CD14-positive monocyte (primary cell): ENCODE measurements around the gene GUCA1C. TPM values are rescaled to one million over a fixed set of nuclear protein-coding genes. Genes with fewer than 3 reads are reported as not detected.

Experiments
- DNase-seq, 3 donors: peaks; one replicate each; pipeline ENCODE4 v3.0.0-alpha.2; 2011 to 2022
- H2AFZ ChIP-seq: 2 replicates; pipeline ENCODE4 v1.6.0; 2012; ENCODE audit warnings: mild to moderate bottlenecking, low read depth, low read length, inconsistent platforms; ENCODE audit not compliant: insufficient read depth, poor library complexity, severe bottlenecking
- H3K27ac ChIP-seq, 2 donors: 1 replicate in 1 of 2; 2 replicates in 1 of 2; pipeline ENCODE4 v1.5.1; 2012 to 2013; ENCODE audit warnings: low read length in 2 of 2, control low read depth in 1 of 2, inconsistent platforms in 1 of 2, low read depth in 1 of 2, mild to moderate bottlenecking in 1 of 2
- H3K27me3 ChIP-seq, 2 donors: one replicate each; pipeline versions ENCODE4 v1.6.0 to v1.6.1; 2011 to 2013; ENCODE audit warnings: low read length in 2 of 2; ENCODE audit not compliant: control insufficient read depth in 2 of 2, insufficient read depth in 2 of 2
- H3K36me3 ChIP-seq, 2 donors: replicated peaks in 1 of 2; 1 replicate in 1 of 2; 2 replicates in 1 of 2; pipeline versions ENCODE4 v1.5.1 to v1.6.1; 2012 to 2013; ENCODE audit warnings: low read length in 2 of 2, control low read depth in 1 of 2, inconsistent platforms in 1 of 2, mild to moderate bottlenecking in 1 of 2; ENCODE audit not compliant: insufficient read depth in 2 of 2, control insufficient read depth in 1 of 2
- H3K4me1 ChIP-seq, 2 donors: 1 replicate in 1 of 2; 2 replicates in 1 of 2; pipeline versions ENCODE4 v1.5.1 to v1.6.1; 2012 to 2013; ENCODE audit warnings: low read length in 2 of 2, control low read depth in 1 of 2, inconsistent platforms in 1 of 2, mild to moderate bottlenecking in 1 of 2, moderate library complexity in 1 of 2; ENCODE audit not compliant: insufficient read depth in 2 of 2, control insufficient read depth in 1 of 2
- H3K4me2 ChIP-seq: replicated peaks from 2 replicates; pipeline ENCODE3; 2012; ENCODE audit warnings: low read length, moderate library complexity, mild to moderate bottlenecking; ENCODE audit not compliant: poor library complexity, severe bottlenecking; ENCODE audit errors: extremely low read depth
- H3K4me3 ChIP-seq, 3 experiments: fragments of 200-600 bp in 1 of 3; sonication (generic) in 1 of 3; replicated peaks in 1 of 3; 1 replicate in 2 of 3; 2 replicates in 1 of 3; pipeline ENCODE4 v1.5.1; 2011 to 2013; ENCODE audit warnings: low read length in 3 of 3, mild to moderate bottlenecking in 3 of 3, control low read depth in 2 of 3, low read depth in 2 of 3, inconsistent platforms in 1 of 3, moderate library complexity in 1 of 3
- H3K79me2 ChIP-seq: 2 replicates; pipeline ENCODE4 v1.6.0; 2012; ENCODE audit warnings: mild to moderate bottlenecking, control low read depth, inconsistent platforms, low read length, moderate library complexity; ENCODE audit not compliant: insufficient read depth
- H3K9ac ChIP-seq: 2 replicates; pipeline ENCODE4 v1.6.0; 2017; ENCODE audit warnings: low read length, mild to moderate bottlenecking; ENCODE audit not compliant: insufficient read depth, poor library complexity, severe bottlenecking
- H3K9me3 ChIP-seq, 2 donors: replicated peaks in 1 of 2; 1 replicate in 1 of 2; 2 replicates in 1 of 2; pipeline versions ENCODE4 v1.5.1 to v1.6.1; 2012 to 2013; ENCODE audit warnings: low read length in 2 of 2, control low read depth in 1 of 2; ENCODE audit not compliant: control insufficient read depth in 1 of 2, insufficient read depth in 1 of 2
- H4K20me1 ChIP-seq: 2 replicates; pipeline ENCODE4 v1.6.0; 2012; ENCODE audit warnings: mild to moderate bottlenecking, low read length, control low read depth, moderate library complexity; ENCODE audit not compliant: insufficient read depth
- H3K27ac Mint-ChIP-seq, 7 donors: one replicate each; pipeline ENCODE4 v1.8.0; 2020; ENCODE audit warnings: mild to moderate bottlenecking in 7 of 7, mixed read lengths in 7 of 7, moderate library complexity in 6 of 7, inconsistent platforms in 2 of 7
- H3K27me3 Mint-ChIP-seq, 3 donors: one replicate each; pipeline ENCODE4 v1.8.0; 2021 to 2022; ENCODE audit warnings: low read depth in 3 of 3, mild to moderate bottlenecking in 3 of 3, mixed read lengths in 3 of 3, moderate library complexity in 3 of 3, inconsistent platforms in 1 of 3
- H3K36me3 Mint-ChIP-seq, 2 donors: one replicate each; pipeline ENCODE4 v1.8.0; 2020; ENCODE audit warnings: mixed read lengths in 2 of 2, inconsistent platforms in 1 of 2, mild to moderate bottlenecking in 1 of 2
- H3K4me1 Mint-ChIP-seq: one replicate; pipeline ENCODE4 v1.8.0; 2020; ENCODE audit warnings: mild to moderate bottlenecking, mixed read lengths
- H3K4me3 Mint-ChIP-seq, 2 donors: one replicate each; pipeline ENCODE4 v1.8.0; 2020; ENCODE audit warnings: mild to moderate bottlenecking in 2 of 2, mixed read lengths in 2 of 2, moderate library complexity in 1 of 2
- H3K9me3 Mint-ChIP-seq, 7 donors: one replicate each; pipeline ENCODE4 v1.8.0; 2020 to 2022; ENCODE audit warnings: mixed read lengths in 7 of 7, mild to moderate bottlenecking in 6 of 7, moderate library complexity in 6 of 7, inconsistent platforms in 2 of 7
- CTCF ChIP-seq: fragments of 200-600 bp; IDR thresholded peaks from one replicate; pipeline ENCODE4 v1.8.0; 2022; ENCODE audit warnings: antibody characterized with exemption, mild to moderate bottlenecking
- WGBS: methylation state at CpG from one replicate; pipeline ENCODE4 v1.1.5; 2013; ENCODE audit warnings: missing lambda C conversion rate; ENCODE audit not compliant: insufficient coverage; 5-methylcytosine and 5-hydroxymethylcytosine counted together
- intact Hi-C, 2 donors: fragments of 100-400 bp; cut with micrococcal nuclease; formaldehyde crosslinking; loops; one replicate each; pipeline versions ENCODE4 v1.15.0 to v1.15.1; 2023
- polyA plus RNA-seq, 3 donors: library from polyadenylated mRNA; depleted of rRNA in 1 of 3; unstranded in 2 of 3; stranded (reverse) in 1 of 3; fragments of 300-500 nt in 2 of 3; fragments of >200 nt in 1 of 3; fragmentation: Illumina TruSeq in 2 of 3; gene quantifications; 1 replicate in 2 of 3; 2 replicates in 1 of 3; pipeline ENCODE4 v1.2.3, GENCODE V29; 2012 to 2021

The GUCA1C gene
- polyA plus RNA-seq, 3 donors = not detected

- no peak for DNase-seq
- Histone ChIP-seq H3K4me2 (no peak overlapping the region), H4K20me1 (no peaks in the 10 kb centered on the region), H3K9ac (no peak overlapping the region), H3K9me3 (no peaks in the 10 kb centered on the region), H3K27ac (no peak overlapping the region), H2AFZ (no peak overlapping the region), H3K4me3 (no peak overlapping the region), H3K36me3 (no peaks in the 10 kb centered on the region), H3K27me3 (no peaks in the 10 kb centered on the region), H3K4me1 (no peaks in the 10 kb centered on the region), H3K79me2 (no peaks in the 10 kb centered on the region)
- peaks cover 0 to 3% (median 0%) of the 10 kb centered on the region in 3 donors for H3K27me3 Mint-ChIP-seq
- H3K36me3 Mint-ChIP-seq = no peaks in the 10 kb centered on the region
- H3K27ac Mint-ChIP-seq = no peak overlapping the region
- H3K4me1 Mint-ChIP-seq = peaks cover 2% of the 10 kb centered on the region
- no CpG with 5 or more reads among the region's 5 CpGs for WGBS
- peaks cover 0 to 2% (median 0%) of the 10 kb centered on the region in 7 donors for H3K9me3 Mint-ChIP-seq
- intact Hi-C loops = no loop called here
- no peak for TF ChIP-seq CTCF
- H3K4me3 Mint-ChIP-seq = no peak overlapping the region
Observed at GRCh38 chr3:108894981-108895380, 58.7 kb downstream of the GUCA1C start.

- no peak overlapping the region for H3K27ac ChIP-seq
- no peak overlapping the region for H3K4me3 Mint-ChIP-seq
- intact Hi-C loops = no loop called here
- no peaks in the 10 kb centered on the region for H3K9me3 ChIP-seq
- no peaks in the 10 kb centered on the region for H3K4me1 Mint-ChIP-seq
- WGBS = 85% methylated on average over 2 of the region's 3 CpGs
- H3K4me3 ChIP-seq = no peak overlapping the region
- H3K4me2 ChIP-seq = no peak overlapping the region
- no peaks in the 10 kb centered on the region for H3K36me3 Mint-ChIP-seq
- H3K4me1 ChIP-seq = no peaks in the 10 kb centered on the region
- H2AFZ ChIP-seq = no peak overlapping the region
- DNase-seq = no peak
- no peaks in the 10 kb centered on the region for H3K27me3 ChIP-seq
- peak overlapping the region in 1 of 7 donors; percentile 27 for H3K27ac Mint-ChIP-seq
- no peaks in the 10 kb centered on the region for H4K20me1 ChIP-seq
- TF ChIP-seq CTCF = no peak
- peaks cover 0 to 2% (median 2%) of the 10 kb centered on the region in 3 donors for H3K27me3 Mint-ChIP-seq
- no peaks in the 10 kb centered on the region for H3K79me2 ChIP-seq
- no peaks in the 10 kb centered on the region for H3K36me3 ChIP-seq
- H3K9ac ChIP-seq = no peak overlapping the region
- H3K9me3 Mint-ChIP-seq = peaks cover 0 to 2% (median 0%) of the 10 kb centered on the region in 7 donors
Observed at GRCh38 chr3:108891833-108892232, 61.8 kb downstream of the GUCA1C start.
